Liver (tissue), 9 donors: Measurements from ENCODE around the gene CALML5. TPM values are rescaled to one million over a fixed set of nuclear protein-coding genes. Genes with fewer than 3 reads are reported as not detected.

Source experiments
- DNase-seq: peaks from one replicate; pipeline ENCODE4 v3.0.0-alpha.2; 2017; ENCODE audit warnings: low spot score
- H3K27ac ChIP-seq, 2 donors: one replicate each; pipeline ENCODE4 v1.7.0; 2013; ENCODE audit warnings: inconsistent platforms in 2 of 2, low read length in 2 of 2, control low read depth in 1 of 2, low read depth in 1 of 2, mild to moderate bottlenecking in 1 of 2
- H3K27me3 ChIP-seq, 4 donors: one replicate each; pipeline versions ENCODE4 v1.6.1 to v1.7.0; 2013; ENCODE audit warnings: low read length in 3 of 4, inconsistent platforms in 1 of 4, mild to moderate bottlenecking in 1 of 4, moderate library complexity in 1 of 4; ENCODE audit not compliant: control insufficient read depth in 4 of 4, insufficient read depth in 4 of 4
- H3K36me3 ChIP-seq, 4 donors: one replicate each; pipeline versions ENCODE4 v1.6.1 to v1.7.0; 2013; ENCODE audit warnings: low read length in 3 of 4, mild to moderate bottlenecking in 3 of 4, low read depth in 1 of 4, moderate library complexity in 1 of 4; ENCODE audit not compliant: control insufficient read depth in 4 of 4, insufficient read depth in 3 of 4
- H3K4me1 ChIP-seq, 4 donors: one replicate each; pipeline versions ENCODE4 v1.6.1 to v1.7.0; 2013; ENCODE audit warnings: low read length in 3 of 4, mild to moderate bottlenecking in 3 of 4, moderate library complexity in 1 of 4; ENCODE audit not compliant: control insufficient read depth in 4 of 4, insufficient read depth in 4 of 4
- H3K4me3 ChIP-seq, 3 donors: one replicate each; pipeline versions ENCODE4 v1.6.1 to v1.7.0; 2013; ENCODE audit warnings: low read length in 3 of 3, control low read depth in 1 of 3, low read depth in 1 of 3, mild to moderate bottlenecking in 1 of 3
- H3K9ac ChIP-seq, 2 donors: one replicate each; pipeline ENCODE4 v1.7.0; 2013; ENCODE audit warnings: low read length in 2 of 2, mild to moderate bottlenecking in 2 of 2, moderate library complexity in 2 of 2, control low read depth in 1 of 2, low read depth in 1 of 2
- H3K9me3 ChIP-seq, 4 donors: one replicate each; pipeline versions ENCODE4 v1.6.1 to v1.7.0; 2013; ENCODE audit warnings: low read length in 3 of 4; ENCODE audit not compliant: control insufficient read depth in 4 of 4
- ATF3 ChIP-seq: IDR thresholded peaks from 2 replicates; pipeline ENCODE4 v1.6.1; 2016; ENCODE audit warnings: antibody characterized with exemption
- CTCF ChIP-seq: fragments of 150-350 bp; IDR thresholded peaks from 2 replicates; pipeline ENCODE4 v1.5.1; 2017; ENCODE audit warnings: improper control_type of control experiment, low read depth, low read length; ENCODE audit not compliant: missing input control
- FOXA1 ChIP-seq: IDR thresholded peaks from 2 replicates; pipeline ENCODE4 v1.6.1; 2016; ENCODE audit warnings: antibody characterized with exemption
- FOXA2 ChIP-seq: IDR thresholded peaks from 2 replicates; pipeline ENCODE4 v1.6.1; 2016; ENCODE audit warnings: antibody characterized with exemption
- GABPA ChIP-seq, 2 donors: IDR thresholded peaks in 1 of 2; conservative IDR thresholded peaks in 1 of 2; 2 replicates each; pipeline ENCODE4 v1.6.1; 2016; ENCODE audit warnings: antibody characterized with exemption in 2 of 2, mild to moderate bottlenecking in 1 of 2, moderate library complexity in 1 of 2
- HNF4A ChIP-seq, 2 donors: conservative IDR thresholded peaks; 2 replicates each; pipeline ENCODE4 v1.6.1; 2016; ENCODE audit warnings: antibody characterized with exemption in 2 of 2, mild to moderate bottlenecking in 2 of 2
- HNF4G ChIP-seq: IDR thresholded peaks from 2 replicates; pipeline ENCODE4 v1.6.1; 2016; ENCODE audit warnings: antibody characterized with exemption
- JUND ChIP-seq, 2 donors: IDR thresholded peaks; 2 replicates each; pipeline ENCODE4 v1.6.1; 2016; ENCODE audit warnings: antibody characterized with exemption in 2 of 2
- MAX ChIP-seq: IDR thresholded peaks from 2 replicates; pipeline ENCODE4 v1.6.1; 2016; ENCODE audit warnings: antibody characterized with exemption
- RAD21 ChIP-seq, 2 donors: IDR thresholded peaks; 2 replicates each; pipeline ENCODE4 v1.6.1; 2016; ENCODE audit warnings: antibody characterized with exemption in 2 of 2, mild to moderate bottlenecking in 2 of 2
- REST ChIP-seq: IDR thresholded peaks from 2 replicates; pipeline ENCODE4 v1.6.1; 2016; ENCODE audit warnings: antibody characterized with exemption, mild to moderate bottlenecking
- RXRA ChIP-seq, 2 donors: IDR thresholded peaks; 2 replicates each; pipeline ENCODE4 v1.6.1; 2017 to 2018; ENCODE audit warnings: antibody characterized with exemption in 2 of 2, mild to moderate bottlenecking in 1 of 2
- SP1 ChIP-seq: IDR thresholded peaks from 2 replicates; pipeline ENCODE4 v1.6.1; 2018; ENCODE audit warnings: antibody characterized with exemption, mild to moderate bottlenecking
- YY1 ChIP-seq: IDR thresholded peaks from 2 replicates; pipeline ENCODE4 v1.6.1; 2016; ENCODE audit warnings: antibody characterized with exemption, mild to moderate bottlenecking
- ZBTB33 ChIP-seq: IDR thresholded peaks from 2 replicates; pipeline ENCODE4 v1.6.1; 2016; ENCODE audit warnings: antibody characterized with exemption
- WGBS: extraction: QIAGEN DNeasy Blood & Tissue Kit; methylation state at CpG from one replicate; pipeline ENCODE4 v1.1.7; 2013; 5-methylcytosine and 5-hydroxymethylcytosine counted together
- polyA plus RNA-seq, 2 donors: library from polyadenylated mRNA; stranded (reverse) in 1 of 2; unstranded in 1 of 2; fragments of 200-250 nt in 1 of 2; fragments of >200 nt in 1 of 2; fragmentation: Nextera tagmentation in 1 of 2; extraction: Ambion mirVana in 1 of 2; gene quantifications; one replicate each; pipeline versions ENCODE4 v1.2.1 to v1.2.3, GENCODE V29; 2013 to 2015
- total RNA-seq, 2 donors: library from RNA; depleted of rRNA; stranded (reverse); fragments of >200 nt; gene quantifications; one replicate each; pipeline ENCODE4 v1.2.3, GENCODE V29; 2014
- donor health status: healthy.
- donor health status: healthy.
- donor health status: healthy.
- donor health status: healthy.
- donor health status: healthy.

Gene CALML5
- total and polyA plus RNA-seq, 4 donors = not detected

- WGBS = 60% methylated on average over 17 of the region's 17 CpGs
- DNase-seq = no peak
- H3K36me3 ChIP-seq = peaks cover 0 to 17% (median 13%) of the 10 kb centered on the region in 4 donors
- no peaks in the 10 kb centered on the region for H3K27me3 ChIP-seq
- no peak for TF ChIP-seq YY1
- no peak overlapping the region for H3K9ac ChIP-seq
- H3K9me3 ChIP-seq = no peaks in the 10 kb centered on the region
- no peak overlapping the region for H3K4me3 ChIP-seq
- peaks cover 2 to 21% (median 12%) of the 10 kb centered on the region in 4 donors for H3K4me1 ChIP-seq
- H3K27ac ChIP-seq = no peak overlapping the region
Observed at GRCh38 chr10:5461914-5462840, 37.2 kb downstream of the CALML5 start.

GRCh38 chr10:5461203-5461588, 38.2 kb downstream of the CALML5 start:
- Histone ChIP-seq H3K9ac (no peak overlapping the region), H3K4me1 (peaks cover 0 to 11% (median 2%) of the 10 kb centered on the region in 4 donors)

GRCh38 chr10:5460468-5461202, 38.7 kb downstream of the CALML5 start:
- no peak overlapping the region for H3K27ac ChIP-seq
- peaks cover 0 to 9% (median 0%) of the 10 kb centered on the region in 4 donors for H3K4me1 ChIP-seq
- 95% methylated on average over 14 of the region's 14 CpGs for WGBS
- H3K9ac ChIP-seq = no peak overlapping the region
- no peaks in the 10 kb centered on the region for H3K9me3 ChIP-seq
- H3K4me3 ChIP-seq = no peak overlapping the region
- TF ChIP-seq ZBTB33 (no peak), YY1 (no peak), FOXA2 (no peak), REST (no peak), FOXA1 (no peak), SP1 (no peak), RAD21 (IDR thresholded peaks at IDR 0.05) (no peak), ATF3 (no peak), HNF4A (conservative IDR thresholded peaks at IDR 0.05) (no peak)
- peaks cover 0 to 32% (median 25%) of the 10 kb centered on the region in 4 donors for H3K36me3 ChIP-seq
- DNase-seq = no peak
- no peaks in the 10 kb centered on the region for H3K27me3 ChIP-seq

More at GRCh38 chr10:5461203-5461588, 38.2 kb downstream of the CALML5 start:
- Histone ChIP-seq H3K9me3 (no peaks in the 10 kb centered on the region), H3K36me3 (peaks cover 0 to 27% (median 20%) of the 10 kb centered on the region in 4 donors), H3K27ac (no peak overlapping the region), H3K27me3 (no peaks in the 10 kb centered on the region), H3K4me3 (no peak overlapping the region)
- WGBS = 91% methylated on average over 4 of the region's 4 CpGs
- DNase-seq = no peak
- TF ChIP-seq RAD21 (IDR thresholded peaks at IDR 0.05) (no peak), HNF4G (no peak), FOXA2 (no peak), GABPA (IDR thresholded peaks at IDR 0.05 in 1 of 2, conservative IDR thresholded peaks at IDR 0.05 in 1 of 2) (no peak), FOXA1 (no peak), CTCF (no peak), MAX (no peak), RXRA (IDR thresholded peaks at IDR 0.05) (no peak), YY1 (no peak), JUND (IDR thresholded peaks at IDR 0.05) (no peak)
